ENCODE results near the gene LEP.

LEP gene

GRCh38 chr7:128307061-128307460 lies 66.0 kb downstream of the LEP start:
- H3K36me3 ChIP-seq (ENCODE audit: control insufficient read depth in 1 of 2, insufficient read depth in 2 of 2, low read length in 2 of 2): peaks cover 39 to 65% of the 10 kb centered on the region in 2 donors

More at GRCh38 chr7:128307061-128307460, 66.0 kb downstream of the LEP start:
- H3K27me3 ChIP-seq (ENCODE audit: low read depth, low read length): no peaks in the 10 kb centered on the region
- no peak overlapping the region for H3K27ac ChIP-seq (ENCODE audit: low read length)
- no peaks in the 10 kb centered on the region for H3K4me1 ChIP-seq (ENCODE audit: control insufficient read depth in 1 of 2, insufficient read depth in 2 of 2, low read length in 2 of 2)
- no peaks in the 10 kb centered on the region for H3K9me3 ChIP-seq (ENCODE audit: control insufficient read depth in 1 of 2, low read length in 2 of 2)
- H3K4me3 ChIP-seq (ENCODE audit: low read depth in 1 of 2, low read length in 2 of 2): no peak overlapping the region
